GM13976 (cell line): Measurements from ENCODE around the gene YTHDF1.
"Not testable (repeated sequence)": the region's sequence is repeated elsewhere in the genome, so short reads cannot be mapped to it uniquely, and the experiment has no call there.

Experiments
- DNase-seq: peaks from one replicate; pipeline ENCODE4 v3.0.0; 2012; ENCODE audit warnings: low spot score
- in situ Hi-C: fragments of 300-500 bp; cut with MboI; formaldehyde crosslinking; loops from one replicate; pipeline ENCODE4 v1.12.0; 2022; ENCODE audit warnings: low sequenced_read_pairs, mixed read lengths, inconsistent platforms; ENCODE audit not compliant: unreplicated experiment
- TF ChIP-seq, protein P1 (sequence below): IDR thresholded peaks from 2 replicates; pipeline ENCODE4 v1.5.1; 2012; ENCODE audit warnings: borderline replicate concordance, mild to moderate bottlenecking; ENCODE audit not compliant: insufficient read depth; ENCODE audit errors: extremely low read depth, missing control alignments, control extremely low read depth

The YTHDF1 gene

GRCh38 chr20:63158845-63159244 lies 57.1 kb downstream of the YTHDF1 start:
- TF ChIP-seq, protein P1, sequence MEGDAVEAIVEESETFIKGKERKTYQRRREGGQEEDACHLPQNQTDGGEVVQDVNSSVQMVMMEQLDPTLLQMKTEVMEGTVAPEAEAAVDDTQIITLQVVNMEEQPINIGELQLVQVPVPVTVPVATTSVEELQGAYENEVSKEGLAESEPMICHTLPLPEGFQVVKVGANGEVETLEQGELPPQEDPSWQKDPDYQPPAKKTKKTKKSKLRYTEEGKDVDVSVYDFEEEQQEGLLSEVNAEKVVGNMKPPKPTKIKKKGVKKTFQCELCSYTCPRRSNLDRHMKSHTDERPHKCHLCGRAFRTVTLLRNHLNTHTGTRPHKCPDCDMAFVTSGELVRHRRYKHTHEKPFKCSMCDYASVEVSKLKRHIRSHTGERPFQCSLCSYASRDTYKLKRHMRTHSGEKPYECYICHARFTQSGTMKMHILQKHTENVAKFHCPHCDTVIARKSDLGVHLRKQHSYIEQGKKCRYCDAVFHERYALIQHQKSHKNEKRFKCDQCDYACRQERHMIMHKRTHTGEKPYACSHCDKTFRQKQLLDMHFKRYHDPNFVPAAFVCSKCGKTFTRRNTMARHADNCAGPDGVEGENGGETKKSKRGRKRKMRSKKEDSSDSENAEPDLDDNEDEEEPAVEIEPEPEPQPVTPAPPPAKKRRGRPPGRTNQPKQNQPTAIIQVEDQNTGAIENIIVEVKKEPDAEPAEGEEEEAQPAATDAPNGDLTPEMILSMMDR, result no peak
- no peak for DNase-seq
- in situ Hi-C loops, result no loop called here

GRCh38 chr20:63158352-63158751 lies 57.6 kb downstream of the YTHDF1 start:
- TF ChIP-seq, protein P1, result no peak
- DNase-seq, result no peak
- in situ Hi-C loops, result no loop called here

DNA sequence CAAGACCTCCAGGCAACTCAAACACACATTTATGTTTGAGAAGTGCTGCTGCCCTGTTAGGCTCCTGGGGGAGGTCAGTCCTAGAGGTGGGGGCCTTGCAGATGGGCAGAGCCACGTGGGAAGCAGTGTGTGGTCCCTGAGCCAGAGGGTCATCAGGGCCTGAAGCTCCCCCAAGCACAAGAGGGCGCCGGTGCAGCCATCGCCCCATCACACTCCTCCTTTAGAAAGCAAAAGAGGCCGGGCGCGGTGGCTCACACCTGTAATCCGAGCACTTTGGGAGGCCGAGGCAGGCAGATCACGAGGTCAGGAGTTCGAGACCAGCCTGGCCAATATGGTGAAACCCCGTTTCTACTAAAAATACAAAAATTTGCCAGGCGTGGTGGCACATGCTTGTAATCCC lies 58.5 kb downstream of the YTHDF1 start:
- DNase-seq, in situ Hi-C loops: not testable (repeated sequence)

GRCh38 chr20:63156221-63156671 lies 59.7 kb downstream of the YTHDF1 start:
- in situ Hi-C loops, result no loop called here
- DNase-seq, result no peak
- TF ChIP-seq, protein P1, result no peak

DNA sequence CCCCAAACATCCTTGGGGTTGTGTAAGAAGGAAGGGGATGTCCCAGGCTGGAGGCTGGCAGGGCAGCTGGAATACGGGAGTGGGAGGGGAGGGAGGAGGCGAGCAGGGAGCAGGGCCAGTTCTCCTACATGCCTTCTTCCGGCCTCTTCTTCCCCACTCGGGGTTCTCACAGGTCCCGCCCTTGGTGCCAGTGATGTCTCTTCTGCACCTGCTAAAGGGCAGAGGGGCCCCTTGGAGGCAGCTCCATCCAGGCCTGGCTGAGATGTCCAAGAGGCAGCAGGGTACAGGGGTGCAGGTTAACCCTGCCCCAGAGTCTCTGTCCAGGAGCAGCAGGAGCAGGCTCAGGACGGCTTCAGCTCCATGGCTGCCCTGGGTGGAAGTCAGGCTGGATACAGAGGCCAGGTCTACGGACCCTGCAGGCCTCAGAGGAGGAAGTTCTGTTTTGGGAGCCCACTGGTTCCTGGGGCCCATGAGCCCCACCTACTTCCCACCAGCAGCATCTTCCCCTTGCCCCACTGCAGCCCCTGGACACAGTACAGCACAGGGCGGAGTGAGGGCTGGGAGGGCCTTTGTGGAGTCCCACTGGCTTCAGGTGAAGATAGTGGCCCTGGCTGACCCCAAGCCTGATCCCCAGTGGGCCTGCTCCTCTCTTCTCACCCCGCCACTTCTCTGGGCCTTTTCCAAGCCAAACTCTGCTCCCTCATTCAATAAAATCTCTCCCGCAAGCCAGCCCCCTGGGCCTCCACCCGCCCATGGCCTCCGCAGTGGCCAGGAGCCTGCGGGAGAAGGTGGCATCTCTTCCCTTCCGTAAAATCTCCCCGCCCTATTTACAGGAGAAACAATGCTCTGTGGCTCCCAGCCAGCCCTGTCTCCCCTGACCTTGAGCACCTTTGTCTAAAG lies 60.4 kb downstream of the YTHDF1 start:
- TF ChIP-seq, protein P1, result no peak
- no peak for DNase-seq
- in situ Hi-C loops, result no loop called here

GRCh38 chr20:63154395-63154794 lies 61.5 kb downstream of the YTHDF1 start:
- DNase-seq, result no peak
- in situ Hi-C loops, result no loop called here
- TF ChIP-seq, protein P1, result no peak

DNA sequence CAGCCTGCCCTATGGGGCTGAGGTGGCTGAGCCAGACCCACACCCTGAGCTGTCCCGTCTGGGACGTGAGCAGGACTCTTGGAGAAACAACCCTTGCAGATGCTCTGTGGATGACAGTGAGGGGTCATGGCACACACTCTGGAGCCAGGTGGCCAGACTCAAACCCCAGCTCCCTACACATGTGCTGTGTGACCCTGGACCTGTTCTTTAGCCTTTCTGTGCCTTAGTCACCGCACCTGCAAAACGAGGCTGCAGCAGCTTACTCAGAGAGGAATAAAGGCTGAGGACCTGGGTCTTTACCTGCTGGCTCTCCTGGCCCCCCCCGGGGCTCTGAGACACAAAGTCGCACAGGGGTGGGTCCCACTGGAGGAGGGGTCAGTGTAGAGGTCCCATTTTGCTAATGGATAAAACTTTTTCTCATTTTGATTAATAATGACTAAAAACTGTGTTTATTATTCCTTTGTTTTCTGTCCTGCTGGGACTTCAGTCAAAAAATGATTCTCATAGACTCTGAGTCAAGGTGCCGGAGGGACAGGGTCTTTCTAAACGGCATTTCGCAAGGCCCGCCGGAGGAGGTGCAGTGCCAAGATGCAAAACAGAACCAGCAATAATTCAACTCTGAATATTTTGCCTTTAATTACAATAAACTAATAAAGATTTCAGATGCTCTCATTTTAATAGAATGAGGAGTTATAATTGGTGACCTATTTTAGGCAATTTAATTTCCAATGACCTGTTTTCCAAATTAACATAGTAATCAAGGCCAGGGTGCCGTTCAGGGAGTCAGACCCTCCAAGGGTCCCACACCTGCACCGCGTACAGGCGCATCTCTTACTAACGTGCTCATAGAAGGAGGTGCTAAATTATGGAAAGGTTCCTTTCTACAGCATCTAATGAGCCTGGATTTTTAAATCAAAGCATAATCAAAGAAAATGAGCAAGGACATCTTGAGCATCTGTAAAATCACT lies 62.4 kb downstream of the YTHDF1 start:
- in situ Hi-C loops, result no loop called here
- TF ChIP-seq, protein P1, result no peak
- DNase-seq, result no peak
